RWPE2 (cell line): ENCODE data around the gene FAM200B.

Source experiments
- ATAC-seq: fragments of 200-7000 bp; cut with Tn5 transposase; 3 replicates; pipeline ENCODE4 v1.9.1; 2021; ENCODE audit warnings: low read depth
- DNase-seq: peaks from one replicate; pipeline ENCODE4 v3.0.0-alpha.2; 2020; ENCODE audit warnings: low spot score
- H3K27ac ChIP-seq: fragments of 450-650 bp; 2 replicates; pipeline ENCODE4 v1.5.1; 2017; ENCODE audit warnings: mild to moderate bottlenecking; ENCODE audit not compliant: poor library complexity, severe bottlenecking
- H3K27me3 ChIP-seq: fragments of 250-450 bp; sonication (Bioruptor Pico); 2 replicates; pipeline ENCODE4 v1.5.1; 2021; ENCODE audit warnings: mild to moderate bottlenecking, moderate library complexity; ENCODE audit not compliant: insufficient read depth, poor library complexity, severe bottlenecking
- H3K36me3 ChIP-seq: fragments of 250-450 bp; sonication (Bioruptor Pico); 2 replicates; pipeline ENCODE4 v1.5.1; 2020; ENCODE audit warnings: low read depth, mild to moderate bottlenecking, moderate library complexity
- H3K4me1 ChIP-seq: fragments of 250-450 bp; sonication (Bioruptor Pico); 2 replicates; pipeline ENCODE4 v1.5.1; 2021; ENCODE audit warnings: mild to moderate bottlenecking, moderate library complexity; ENCODE audit not compliant: insufficient read depth, poor library complexity, severe bottlenecking
- H3K4me3 ChIP-seq: fragments of 250-450 bp; sonication (Bioruptor Pico); 2 replicates; pipeline ENCODE4 v1.5.1; 2021; ENCODE audit warnings: mild to moderate bottlenecking, moderate library complexity; ENCODE audit not compliant: severe bottlenecking
- H3K9me3 ChIP-seq: fragments of 250-450 bp; sonication (Bioruptor Pico); 2 replicates; pipeline ENCODE4 v1.5.1; 2021; ENCODE audit warnings: mild to moderate bottlenecking, moderate library complexity; ENCODE audit not compliant: severe bottlenecking
- CTCF ChIP-seq: fragments of 450-650 bp; IDR thresholded peaks from one replicate; pipeline ENCODE4 v1.5.1; 2017; ENCODE audit warnings: mild to moderate bottlenecking, moderate library complexity; ENCODE audit not compliant: poor library complexity, severe bottlenecking

FAM200B gene

DNA sequence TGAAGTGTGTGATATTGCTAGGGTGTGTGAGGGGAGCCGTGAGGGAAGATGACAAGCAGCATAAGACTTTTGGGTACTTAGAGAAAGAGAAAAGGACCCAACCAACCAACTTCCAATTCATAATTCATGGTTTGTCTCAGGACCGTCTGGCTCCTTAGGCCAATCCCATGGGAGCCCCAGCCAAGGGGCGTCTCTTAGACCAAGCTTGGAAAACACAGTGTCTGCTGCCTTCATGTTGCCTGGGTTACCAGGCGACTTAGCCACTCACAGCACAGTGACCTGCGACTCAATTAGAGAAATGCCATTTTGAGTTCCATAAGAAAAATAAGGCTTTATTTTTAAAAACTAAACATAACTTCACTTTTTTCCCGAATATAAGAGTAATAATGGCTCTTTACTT is 53.9 kb downstream of the FAM200B start:
- H3K4me1 ChIP-seq = no peaks in the 10 kb centered on the region
- no peak for TF ChIP-seq CTCF
- no peaks in the 10 kb centered on the region for H3K36me3 ChIP-seq
- H3K4me3 ChIP-seq = no peak overlapping the region
- no peak for DNase-seq
- H3K27ac ChIP-seq = no peak overlapping the region
- no peaks in the 10 kb centered on the region for H3K27me3 ChIP-seq
- no peak for ATAC-seq
- no peaks in the 10 kb centered on the region for H3K9me3 ChIP-seq

- TF ChIP-seq CTCF = no peak
- ATAC-seq = no peak
Observed at GRCh38 chr4:15736514-15737050, 55.0 kb downstream of the FAM200B start.

DNA sequence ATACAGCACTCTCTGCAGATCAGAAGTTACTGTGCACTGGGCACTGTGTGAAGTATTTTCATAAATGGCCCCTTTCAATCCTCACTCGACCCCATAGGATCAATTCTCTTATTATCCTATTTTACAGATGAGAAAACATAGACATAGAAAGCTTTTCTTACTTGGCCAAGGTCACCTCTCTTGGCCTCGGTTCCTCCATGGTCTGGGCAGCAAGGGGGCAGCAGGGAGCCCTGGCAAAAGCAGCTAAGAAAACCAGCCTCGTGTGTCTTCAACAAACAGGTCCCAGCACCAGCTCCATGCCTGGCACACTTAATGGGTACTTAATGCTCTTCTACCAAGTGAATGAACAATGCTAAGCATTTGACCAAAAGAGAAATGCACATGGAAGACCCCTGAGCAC is 55.6 kb downstream of the FAM200B start:
- no peak overlapping the region for H3K27ac ChIP-seq
- DNase-seq = no peak
- TF ChIP-seq CTCF = no peak

More at GRCh38 chr4:15736514-15737050, 55.0 kb downstream of the FAM200B start:
- no peaks in the 10 kb centered on the region for H3K9me3 ChIP-seq
- H3K27ac ChIP-seq = no peak overlapping the region
- DNase-seq = no peak
- H3K4me3 ChIP-seq = no peak overlapping the region
- no peaks in the 10 kb centered on the region for H3K4me1 ChIP-seq
- no peaks in the 10 kb centered on the region for H3K27me3 ChIP-seq
- no peaks in the 10 kb centered on the region for H3K36me3 ChIP-seq

DNA sequence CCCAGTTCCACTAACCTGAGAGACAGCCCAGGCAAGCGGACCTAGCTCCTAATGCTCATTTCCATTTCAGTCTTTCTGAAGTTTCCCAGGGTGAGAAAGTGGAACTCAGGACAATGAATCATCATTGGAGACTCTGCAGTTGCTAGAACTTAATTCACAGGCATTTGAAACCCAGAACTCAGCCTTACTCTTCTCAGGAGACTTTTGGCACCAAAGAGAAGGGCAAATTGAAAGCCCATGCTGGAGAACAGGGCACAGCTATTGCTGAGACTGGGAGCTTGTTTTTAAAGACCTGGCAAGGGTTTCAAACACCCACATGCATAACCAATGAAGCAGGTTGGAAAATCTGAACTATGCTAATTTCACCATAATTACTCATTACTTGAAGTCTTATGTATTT is 57.2 kb downstream of the FAM200B start:
- TF ChIP-seq CTCF = no peak
- DNase-seq = no peak
- no peaks in the 10 kb centered on the region for H3K27me3 ChIP-seq
- H3K27ac ChIP-seq = no peak overlapping the region
- H3K4me3 ChIP-seq = no peak overlapping the region
- peaks cover 2% of the 10 kb centered on the region for H3K9me3 ChIP-seq
- H3K36me3 ChIP-seq = no peaks in the 10 kb centered on the region
- ATAC-seq = no peak
- no peaks in the 10 kb centered on the region for H3K4me1 ChIP-seq

More for the DNA sequence above, 55.6 kb downstream of the FAM200B start:
- no peak for ATAC-seq
- H3K4me1 ChIP-seq = no peaks in the 10 kb centered on the region
- H3K4me3 ChIP-seq = no peak overlapping the region
- H3K27me3 ChIP-seq = no peaks in the 10 kb centered on the region
- H3K9me3 ChIP-seq = no peaks in the 10 kb centered on the region
- H3K36me3 ChIP-seq = no peaks in the 10 kb centered on the region
